Measurements from ENCODE around the gene RIPK4. TPM values are rescaled to one million over a fixed set of nuclear protein-coding genes. Genes with fewer than 3 reads are reported as not detected.

RIPK4 gene
- total and polyA plus RNA-seq, 2 donors (not counting 1 experiment from before 2014, with no cell fraction given), result not detected

DNA sequence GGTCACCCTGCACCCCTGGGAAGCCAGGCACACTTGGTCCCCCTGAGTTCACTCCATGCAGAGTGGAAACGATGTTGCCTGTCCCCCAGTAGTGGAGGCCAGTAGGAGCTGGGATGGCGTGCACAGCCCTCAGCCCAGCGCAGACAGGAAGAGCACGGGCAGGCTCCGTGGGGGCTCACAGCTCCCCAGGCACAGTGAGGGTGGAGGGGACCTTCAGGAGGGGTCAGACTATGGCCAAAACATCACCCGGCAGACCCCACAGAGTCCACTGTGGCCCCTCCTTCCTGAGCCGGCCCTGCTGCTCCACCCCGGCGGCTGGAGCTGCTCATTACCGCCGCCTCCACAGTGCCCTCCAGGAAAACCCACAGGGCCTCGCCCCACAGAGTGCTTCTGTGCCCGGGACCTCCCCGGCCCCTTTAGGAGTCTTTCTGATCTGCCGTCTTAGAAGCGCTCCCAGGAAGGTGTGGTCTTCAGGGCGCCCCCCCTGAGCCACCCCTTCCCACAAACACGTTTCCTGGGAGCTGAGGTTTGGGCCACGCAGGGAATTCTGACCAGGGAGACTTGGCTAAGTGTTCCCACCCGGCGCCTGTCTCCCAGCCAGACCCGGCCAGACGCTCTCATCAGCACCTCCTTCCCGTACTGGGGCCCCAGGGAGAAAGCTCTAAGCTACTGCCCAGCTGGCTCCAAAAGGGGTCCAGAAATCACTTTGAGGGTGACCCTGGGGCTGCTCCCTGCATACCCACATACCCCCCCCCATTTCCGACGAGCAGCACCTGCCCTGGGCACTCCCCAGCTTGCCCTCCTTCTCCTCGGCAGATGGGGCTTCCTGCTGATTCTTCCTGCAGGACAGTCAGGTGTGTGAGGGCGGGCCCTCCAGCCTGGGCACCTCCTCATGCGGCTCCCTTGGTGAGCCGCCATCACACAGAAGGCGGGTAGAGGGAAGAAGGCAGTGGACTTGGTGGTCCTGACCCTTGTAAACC is 38.8 kb downstream of the RIPK4 start:
- no peak overlapping the region for H3K27ac Mint-ChIP-seq

More for the DNA sequence above, 38.8 kb downstream of the RIPK4 start:
- intact Hi-C loops (cut with micrococcal nuclease), result no loop called here
- no peak overlapping the region for H3K9ac ChIP-seq (ENCODE audit: low read length)
- TF ChIP-seq, protein P1, sequence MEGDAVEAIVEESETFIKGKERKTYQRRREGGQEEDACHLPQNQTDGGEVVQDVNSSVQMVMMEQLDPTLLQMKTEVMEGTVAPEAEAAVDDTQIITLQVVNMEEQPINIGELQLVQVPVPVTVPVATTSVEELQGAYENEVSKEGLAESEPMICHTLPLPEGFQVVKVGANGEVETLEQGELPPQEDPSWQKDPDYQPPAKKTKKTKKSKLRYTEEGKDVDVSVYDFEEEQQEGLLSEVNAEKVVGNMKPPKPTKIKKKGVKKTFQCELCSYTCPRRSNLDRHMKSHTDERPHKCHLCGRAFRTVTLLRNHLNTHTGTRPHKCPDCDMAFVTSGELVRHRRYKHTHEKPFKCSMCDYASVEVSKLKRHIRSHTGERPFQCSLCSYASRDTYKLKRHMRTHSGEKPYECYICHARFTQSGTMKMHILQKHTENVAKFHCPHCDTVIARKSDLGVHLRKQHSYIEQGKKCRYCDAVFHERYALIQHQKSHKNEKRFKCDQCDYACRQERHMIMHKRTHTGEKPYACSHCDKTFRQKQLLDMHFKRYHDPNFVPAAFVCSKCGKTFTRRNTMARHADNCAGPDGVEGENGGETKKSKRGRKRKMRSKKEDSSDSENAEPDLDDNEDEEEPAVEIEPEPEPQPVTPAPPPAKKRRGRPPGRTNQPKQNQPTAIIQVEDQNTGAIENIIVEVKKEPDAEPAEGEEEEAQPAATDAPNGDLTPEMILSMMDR (IDR thresholded peaks at IDR 0.05), result no peak
- no peak for TF ChIP-seq EZH2 (IDR thresholded peaks at IDR 0.05; ENCODE audit: borderline replicate concordance, insufficient read depth, low read depth, low read length, poor library complexity, severe bottlenecking)
- H4K20me1 ChIP-seq (ENCODE audit: control insufficient read depth, insufficient read depth, low read length, poor library complexity, severe bottlenecking), result no peaks in the 10 kb centered on the region
- H3K4me2 ChIP-seq (replicated peaks; ENCODE audit: low read depth, low read length, poor library complexity, severe bottlenecking), result no peak overlapping the region
- H3K4me1 ChIP-seq (ENCODE audit: control insufficient read depth in 2 of 2, insufficient read depth in 2 of 2, low read length in 2 of 2), result peaks cover 4 to 6% of the 10 kb centered on the region in 2 donors
- H3K9me3 ChIP-seq (ENCODE audit: control extremely low read depth in 1 of 3, control insufficient read depth in 2 of 3, insufficient read depth in 1 of 3, low read length in 2 of 3), result peaks cover 0 to 8% (median 1%) of the 10 kb centered on the region in 3 donors
- ChIA-PET POLR2A (no interaction called here), CTCF (no interaction called here)
- peaks cover 0 to 40% (median 9%) of the 10 kb centered on the region in 4 experiments for H3K27me3 ChIP-seq (replicated peaks in 1 of 4; ENCODE audit: control extremely low read depth in 1 of 4, control insufficient read depth in 3 of 4, insufficient read depth in 4 of 4, low read length in 3 of 4)
- ATAC-seq (ENCODE audit: low read depth) (no peak), DNase-seq (no peak)
- no peak overlapping the region for H3K4me3 Mint-ChIP-seq
- H3K4me1 Mint-ChIP-seq, result peaks cover 12% of the 10 kb centered on the region
- no peaks in the 10 kb centered on the region for H3K36me3 ChIP-seq (replicated peaks in 1 of 2; ENCODE audit: control extremely low read depth in 1 of 2, control insufficient read depth in 1 of 2, extremely low read depth in 1 of 2, insufficient read depth in 2 of 2, low read length in 1 of 2)
- WGBS (ENCODE audit: insufficient coverage), result 81% methylated on average over 31 of the region's 31 CpGs
- no peaks in the 10 kb centered on the region for H3K9me3 Mint-ChIP-seq (ENCODE audit: insufficient read depth)
- no peak overlapping the region for H3K4me3 ChIP-seq (ENCODE audit: control extremely low read depth in 1 of 5, extremely low read depth in 1 of 5, insufficient read depth in 1 of 5, low read depth in 2 of 5, low read length in 4 of 5)
- H2AFZ ChIP-seq (ENCODE audit: insufficient read depth, low read depth, low read length, poor library complexity, severe bottlenecking), result no peak overlapping the region
- H3K27me3 Mint-ChIP-seq, result peaks cover 58% of the 10 kb centered on the region
- H3K79me2 ChIP-seq (ENCODE audit: control insufficient read depth, insufficient read depth, low read length), result no peaks in the 10 kb centered on the region
- H3K27ac ChIP-seq (ENCODE audit: low read length in 2 of 2), result no peak overlapping the region

Data from B cell (primary cell).